GM12878 (cell line): ENCODE data around the gene CCBE1. TPM values are rescaled to one million over a fixed set of nuclear protein-coding genes. Genes with fewer than 3 reads are reported as not detected.

Experiments used
- ATAC-seq: fragments of 200-7000 bp; cut with Tn5 transposase; 3 replicates; pipeline ENCODE4 v1.9.1; 2020; ENCODE audit warnings: mild to moderate bottlenecking, moderate library complexity
- BruUV-seq: library from RNA; stranded (reverse); fragments of 400-500 nt; replicated peaks from 2 replicates; lab custom pipeline; 2021; lab: Mats Ljungman, UMichigan
- CTCF ChIA-PET: fragments of 300-600 bp; sonication (Branson Sonifier 250); formaldehyde crosslinking; extraction: SDS; loops from one replicate; lab custom pipeline; 2021; ENCODE audit warnings: inconsistent platforms; lab: Yijun Ruan, JAX
- POLR2A ChIA-PET: fragments of 350-600 bp; formaldehyde crosslinking; extraction: SDS; loops from one replicate; lab custom pipeline; 2021; ENCODE audit warnings: inconsistent platforms; lab: Charles Lee
- RAD21 ChIA-PET: fragments of 300-600 bp; sonication (Branson Sonifier 250); formaldehyde crosslinking; loops from one replicate; lab custom pipeline; 2023; ENCODE audit warnings: antibody characterized with exemption; ENCODE audit not compliant: unreplicated experiment; lab: Charles Lee
- SMC1A ChIA-PET: fragments of 300-600 bp; sonication (Branson Sonifier 250); formaldehyde crosslinking; loops from one replicate; lab custom pipeline; 2023; ENCODE audit not compliant: unreplicated experiment, uncharacterized antibody; lab: Charles Lee
- DNase-seq: peaks from one replicate; pipeline ENCODE4 v3.0.0-alpha.2; 2011; ENCODE audit warnings: low read depth, low spot score
- FAIRE-seq: peaks from 3 replicates; lab custom pipeline; 2011; peaks lifted over from hg19 to GRCh38; lab: Jason Lieb, UNC
- H2AFZ ChIP-seq: 2 replicates; pipeline ENCODE4 v1.6.0; 2011; ENCODE audit warnings: low read depth, low read length, control low read depth; ENCODE audit not compliant: control insufficient read depth
- H3K27ac ChIP-seq: 2 replicates; pipeline ENCODE4 v1.5.1; 2011; ENCODE audit warnings: control low read depth; ENCODE audit not compliant: control insufficient read depth, insufficient read depth
- H3K27me3 ChIP-seq, 2 experiments: replicated peaks in 1 of 2; 2 replicates each; pipeline versions ENCODE4 v1.6.0 to v1.6.1; 2011; ENCODE audit warnings: low read length in 1 of 2; ENCODE audit not compliant: control insufficient read depth in 2 of 2, insufficient read depth in 2 of 2
- H3K36me3 ChIP-seq, 2 experiments: 2 replicates each; pipeline ENCODE4 v1.5.1; 2011; ENCODE audit warnings: low read length in 1 of 2; ENCODE audit not compliant: control insufficient read depth in 2 of 2, insufficient read depth in 2 of 2
- H3K4me1 ChIP-seq: 2 replicates; pipeline ENCODE4 v1.6.1; 2011; ENCODE audit warnings: mild to moderate bottlenecking, low read length, moderate library complexity, mixed read lengths; ENCODE audit not compliant: control insufficient read depth, insufficient read depth
- H3K4me2 ChIP-seq: 2 replicates; pipeline ENCODE4 v1.6.0; 2011; ENCODE audit warnings: control low read depth; ENCODE audit not compliant: control insufficient read depth, insufficient read depth
- H3K4me3 ChIP-seq: fragments of 200-600 bp; sonication (generic); 2 replicates; pipeline ENCODE4 v1.5.1; 2016
- H3K79me2 ChIP-seq: 2 replicates; pipeline ENCODE4 v1.6.0; 2011; ENCODE audit warnings: low read length; ENCODE audit not compliant: control insufficient read depth, insufficient read depth
- H3K9ac ChIP-seq: 2 replicates; pipeline ENCODE4 v1.8.0; 2011; ENCODE audit warnings: low read length, control low read depth, mixed read lengths; ENCODE audit not compliant: control insufficient read depth, insufficient read depth
- H3K9me3 ChIP-seq: replicated peaks from 3 replicates; pipeline ENCODE4 v1.5.1; 2011; ENCODE audit warnings: mild to moderate bottlenecking, low read length; ENCODE audit not compliant: control insufficient read depth, insufficient read depth
- H4K20me1 ChIP-seq: 2 replicates; pipeline ENCODE4 v1.6.0; 2011; ENCODE audit not compliant: control insufficient read depth, insufficient read depth
- DPF2 ChIP-seq: fragments of 450-650 bp; IDR thresholded peaks from 2 replicates; pipeline ENCODE4 v1.6.1; 2017; ENCODE audit warnings: mild to moderate bottlenecking
- EED ChIP-seq: sonication (generic); IDR thresholded peaks from 2 replicates; pipeline ENCODE4 v1.6.1; 2016; ENCODE audit warnings: antibody characterized with exemption, low read depth
- FOXK2 ChIP-seq: fragments of 450-650 bp; IDR thresholded peaks from 2 replicates; pipeline ENCODE4 v1.6.1; 2017; ENCODE audit warnings: mild to moderate bottlenecking, moderate library complexity
- HDGF ChIP-seq: fragments of 450-650 bp; IDR thresholded peaks from 2 replicates; pipeline ENCODE4 v1.6.1; 2016; ENCODE audit warnings: antibody characterized with exemption
- SPI1 ChIP-seq: IDR thresholded peaks from 2 replicates; pipeline ENCODE4 v1.6.1; 2011; ENCODE audit warnings: low read depth, mild to moderate bottlenecking, low read length, moderate library complexity, borderline replicate concordance; ENCODE audit not compliant: insufficient read depth
- USF1 ChIP-seq: IDR thresholded peaks from 2 replicates; pipeline ENCODE4 v1.6.1; 2011; ENCODE audit warnings: borderline replicate concordance, low read depth, mild to moderate bottlenecking, moderate library complexity, mixed read lengths, low read length; ENCODE audit not compliant: insufficient read depth; ENCODE audit errors: extremely low read length
- USF2 ChIP-seq: IDR thresholded peaks from 2 replicates; pipeline ENCODE4 v1.6.1; 2011; ENCODE audit warnings: low read depth, low read length, improper control_type of control experiment, borderline replicate concordance
- WGBS: methylation state at CpG from one replicate; pipeline ENCODE4 v1.1.6; 2016; ENCODE audit warnings: low lambda C conversion rate; ENCODE audit not compliant: insufficient replicate concordance, insufficient coverage; ENCODE audit errors: missing lambda C conversion rate; 5-methylcytosine and 5-hydroxymethylcytosine counted together
- in situ Hi-C: fragments of 300-500 bp; cut with MboI; formaldehyde crosslinking; loops from 9 replicates; pipeline ENCODE4 v1.14.3; 2018; ENCODE audit warnings: mixed read lengths
- intact Hi-C: fragments of 100-400 bp; cut with micrococcal nuclease; formaldehyde crosslinking; loops from one replicate; pipeline ENCODE4 v1.14.2; 2022; ENCODE audit not compliant: unreplicated experiment
- polyA plus RNA-seq, 11 experiments: library from polyadenylated mRNA; depleted of rRNA in 4 of 11; unstranded in 6 of 11; stranded (reverse) in 5 of 11; fragments of >200 nt; fragmentation: Nextera tagmentation in 4 of 11; fragmentation: Illumina TruSeq in 1 of 11; extraction: Ambion mirVana in 4 of 11; extraction: Trizol in 1 of 11; gene quantifications; 1 replicate in 1 of 11; 2 replicates in 10 of 11; pipeline versions ENCODE4 v1.2.1 to v1.2.3, GENCODE V29; 2011 to 2016; ENCODE audit warnings: inconsistent platforms in 2 of 11, missing spikeins in 2 of 11, low read depth in 1 of 11
- total RNA-seq, 4 experiments: library from RNA; depleted of rRNA in 3 of 4; stranded (reverse); fragments of >200 nt in 3 of 4; fragmentation: Illumina TruSeq in 1 of 4; extraction: Trizol in 1 of 4; gene quantifications; 2 replicates each; pipeline versions ENCODE4 v1.2.1 to v1.2.3, GENCODE V29; 2013 to 2021
- TF ChIP-seq, protein P1 (sequence below): fragments of 450-650 bp; formaldehyde crosslinking; IDR thresholded peaks from 2 replicates; pipeline ENCODE4 v1.4.0; 2020; ENCODE audit warnings: mild to moderate bottlenecking, moderate library complexity

The CCBE1 gene
- total and polyA plus RNA-seq, 10 of the 15 experiments (the other 5 are each of a cell fraction or from before 2014, with no cell fraction given) = 0.03 to 0.49 (median 0.04) TPM; not detected in 7

GRCh38 chr18:59627414-59627813 lies 69.8 kb downstream of the CCBE1 start:
- CTCF ChIA-PET = interaction anchor here (1.2 to 1.5 kb wide), 2 partner anchors 196 to 369 kb away, joined by 3 to 5 read pairs; no protein-coding TSS in a partner anchor
- no TSS peak for BruUV-seq
- H3K9ac ChIP-seq = no peak overlapping the region

More at GRCh38 chr18:59627414-59627813, 69.8 kb downstream of the CCBE1 start:
- Histone ChIP-seq H3K9me3 (no peaks in the 10 kb centered on the region), H3K4me1 (no peaks in the 10 kb centered on the region), H4K20me1 (no peaks in the 10 kb centered on the region), H3K4me3 (no peak overlapping the region), H3K27ac (no peak overlapping the region), H3K36me3 (no peaks in the 10 kb centered on the region), H3K27me3 (no peaks in the 10 kb centered on the region; a peak in 3 of 4 replicates), H2AFZ (no peak overlapping the region), H3K4me2 (no peak overlapping the region), H3K79me2 (no peaks in the 10 kb centered on the region)
- 32% methylated on average over 5 of the region's 5 CpGs for WGBS
- SMC1A ChIA-PET = interaction anchor here (0.6 kb wide), 1 partner anchor 154 kb away, joined by 5 read pairs; no protein-coding TSS in a partner anchor
- ATAC-seq (no peak), FAIRE-seq (no peak), DNase-seq (no peak)
- in situ Hi-C loops = no loop called here
- TF ChIP-seq EED (no peak), USF2 (no peak), USF1 (no peak), FOXK2 (no peak), DPF2 (no peak), HDGF (no peak), SPI1 (no peak)
- TF ChIP-seq, protein P1, sequence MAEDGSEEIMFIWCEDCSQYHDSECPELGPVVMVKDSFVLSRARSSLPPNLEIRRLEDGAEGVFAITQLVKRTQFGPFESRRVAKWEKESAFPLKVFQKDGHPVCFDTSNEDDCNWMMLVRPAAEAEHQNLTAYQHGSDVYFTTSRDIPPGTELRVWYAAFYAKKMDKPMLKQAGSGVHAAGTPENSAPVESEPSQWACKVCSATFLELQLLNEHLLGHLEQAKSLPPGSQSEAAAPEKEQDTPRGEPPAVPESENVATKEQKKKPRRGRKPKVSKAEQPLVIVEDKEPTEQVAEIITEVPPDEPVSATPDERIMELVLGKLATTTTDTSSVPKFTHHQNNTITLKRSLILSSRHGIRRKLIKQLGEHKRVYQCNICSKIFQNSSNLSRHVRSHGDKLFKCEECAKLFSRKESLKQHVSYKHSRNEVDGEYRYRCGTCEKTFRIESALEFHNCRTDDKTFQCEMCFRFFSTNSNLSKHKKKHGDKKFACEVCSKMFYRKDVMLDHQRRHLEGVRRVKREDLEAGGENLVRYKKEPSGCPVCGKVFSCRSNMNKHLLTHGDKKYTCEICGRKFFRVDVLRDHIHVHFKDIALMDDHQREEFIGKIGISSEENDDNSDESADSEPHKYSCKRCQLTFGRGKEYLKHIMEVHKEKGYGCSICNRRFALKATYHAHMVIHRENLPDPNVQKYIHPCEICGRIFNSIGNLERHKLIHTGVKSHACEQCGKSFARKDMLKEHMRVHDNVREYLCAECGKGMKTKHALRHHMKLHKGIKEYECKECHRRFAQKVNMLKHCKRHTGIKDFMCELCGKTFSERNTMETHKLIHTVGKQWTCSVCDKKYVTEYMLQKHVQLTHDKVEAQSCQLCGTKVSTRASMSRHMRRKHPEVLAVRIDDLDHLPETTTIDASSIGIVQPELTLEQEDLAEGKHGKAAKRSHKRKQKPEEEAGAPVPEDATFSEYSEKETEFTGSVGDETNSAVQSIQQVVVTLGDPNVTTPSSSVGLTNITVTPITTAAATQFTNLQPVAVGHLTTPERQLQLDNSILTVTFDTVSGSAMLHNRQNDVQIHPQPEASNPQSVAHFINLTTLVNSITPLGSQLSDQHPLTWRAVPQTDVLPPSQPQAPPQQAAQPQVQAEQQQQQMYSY (CRISPR knock-in tag) = no peak
- POLR2A ChIA-PET = no interaction called here
- intact Hi-C loops = no loop called here
- RAD21 ChIA-PET = no interaction called here
